Breast epithelium (tissue), 3 donors: ENCODE measurements around the gene DRGX.

Experiments used
- CTCF ChIP-seq, 3 donors: fragments of 450-650 bp; IDR thresholded peaks; one replicate each; pipeline ENCODE4 v1.5.1; 2016 to 2017; ENCODE audit warnings: antibody characterized with exemption in 3 of 3, mild to moderate bottlenecking in 3 of 3, moderate library complexity in 3 of 3
- POLR2A ChIP-seq: fragments of 450-650 bp; IDR thresholded peaks from one replicate; pipeline ENCODE4 v1.6.1; 2016; ENCODE audit warnings: antibody characterized with exemption, mild to moderate bottlenecking, moderate library complexity

- TF ChIP-seq CTCF (IDR thresholded peaks at IDR 0.05): no peak
- TF ChIP-seq POLR2A: no peak
Measured at GRCh38 chr10:49381111-49381900, 14.6 kb downstream of the DRGX start.
